Measurements from ENCODE around the gene EMID1. TPM values are rescaled to one million over a fixed set of nuclear protein-coding genes. Genes with fewer than 3 reads are reported as not detected.

EMID1 gene
- total RNA-seq, 2 donors from 2014 or later: 0.14 TPM; not detected in 1

- H3K27ac Mint-ChIP-seq: no peak overlapping the region
- no peak for ATAC-seq (replicated peaks in 1 of 2)
- no peaks in the 10 kb centered on the region for H3K4me1 Mint-ChIP-seq (ENCODE audit: low read depth)
Observed at GRCh38 chr22:29257751-29258181, 52.1 kb downstream of the EMID1 start.

GRCh38 chr22:29258407-29259252, 52.9 kb downstream of the EMID1 start:
- ATAC-seq (replicated peaks in 1 of 2): no peak
- H3K4me1 Mint-ChIP-seq (ENCODE audit: low read depth): no peaks in the 10 kb centered on the region
- no peaks in the 10 kb centered on the region for H3K9me3 Mint-ChIP-seq
- no peak overlapping the region for H3K4me3 Mint-ChIP-seq
- no peaks in the 10 kb centered on the region for H3K36me3 Mint-ChIP-seq (ENCODE audit: insufficient read depth in 2 of 2)
- no peak for DNase-seq
- no peak overlapping the region for H3K27ac Mint-ChIP-seq
- no peaks in the 10 kb centered on the region for H3K27me3 Mint-ChIP-seq (ENCODE audit: low read depth)

More at GRCh38 chr22:29257751-29258181, 52.1 kb downstream of the EMID1 start:
- no peak overlapping the region for H3K4me3 Mint-ChIP-seq
- no peak for DNase-seq
- no peaks in the 10 kb centered on the region for H3K9me3 Mint-ChIP-seq
- H3K27me3 Mint-ChIP-seq (ENCODE audit: low read depth): peaks cover under 1% of the 10 kb centered on the region
- no peaks in the 10 kb centered on the region for H3K36me3 Mint-ChIP-seq (ENCODE audit: insufficient read depth in 2 of 2)

- DNase-seq (no peak), ATAC-seq (replicated peaks in 1 of 2) (no peak)
- no peak overlapping the region for H3K27ac Mint-ChIP-seq
- H3K27me3 Mint-ChIP-seq (ENCODE audit: low read depth): no peaks in the 10 kb centered on the region
- no peak overlapping the region for H3K4me3 Mint-ChIP-seq
- no peaks in the 10 kb centered on the region for H3K36me3 Mint-ChIP-seq (ENCODE audit: insufficient read depth in 2 of 2)
- no peaks in the 10 kb centered on the region for H3K9me3 Mint-ChIP-seq
- H3K4me1 Mint-ChIP-seq (ENCODE audit: low read depth): no peaks in the 10 kb centered on the region
Observed at GRCh38 chr22:29259253-29259899, 53.7 kb downstream of the EMID1 start.

- no peak for DNase-seq
- H3K27me3 Mint-ChIP-seq (ENCODE audit: low read depth): no peaks in the 10 kb centered on the region
- H3K27ac Mint-ChIP-seq: no peak overlapping the region
- no peaks in the 10 kb centered on the region for H3K9me3 Mint-ChIP-seq
- H3K4me3 Mint-ChIP-seq: no peak overlapping the region
- no peaks in the 10 kb centered on the region for H3K4me1 Mint-ChIP-seq (ENCODE audit: low read depth)
- no peaks in the 10 kb centered on the region for H3K36me3 Mint-ChIP-seq (ENCODE audit: insufficient read depth in 2 of 2)
- no peak for ATAC-seq (replicated peaks in 1 of 2)
Observed at GRCh38 chr22:29260031-29260560, 54.4 kb downstream of the EMID1 start.

GRCh38 chr22:29260601-29261315, 55.1 kb downstream of the EMID1 start:
- Mint-ChIP-seq H3K9me3 (no peaks in the 10 kb centered on the region), H3K4me1 (ENCODE audit: low read depth) (no peaks in the 10 kb centered on the region)
- DNase-seq: no peak

GRCh38 chr22:29263791-29264276, 58.1 kb downstream of the EMID1 start:
- peaks cover 3 to 5% of the 10 kb centered on the region in 2 donors for H3K36me3 Mint-ChIP-seq (ENCODE audit: insufficient read depth in 2 of 2)
- H3K4me1 Mint-ChIP-seq (ENCODE audit: low read depth): peaks cover 14% of the 10 kb centered on the region
- H3K27ac Mint-ChIP-seq: no peak overlapping the region
- DNase-seq: no peak
- no peaks in the 10 kb centered on the region for H3K9me3 Mint-ChIP-seq
- no peak for ATAC-seq (replicated peaks in 1 of 2)
- H3K4me3 Mint-ChIP-seq: no peak overlapping the region
- H3K27me3 Mint-ChIP-seq (ENCODE audit: low read depth): no peaks in the 10 kb centered on the region

More at GRCh38 chr22:29260601-29261315, 55.1 kb downstream of the EMID1 start:
- no peaks in the 10 kb centered on the region for H3K27me3 Mint-ChIP-seq (ENCODE audit: low read depth)
- no peak overlapping the region for H3K27ac Mint-ChIP-seq
- ATAC-seq (replicated peaks in 1 of 2): peak in 1 of 2 donors; percentile 23
- no peak overlapping the region for H3K4me3 Mint-ChIP-seq
- no peaks in the 10 kb centered on the region for H3K36me3 Mint-ChIP-seq (ENCODE audit: insufficient read depth in 2 of 2)

GRCh38 chr22:29265305-29265704, 59.6 kb downstream of the EMID1 start:
- Mint-ChIP-seq H3K4me3 (no peak overlapping the region), H3K27ac (no peak overlapping the region), H3K4me1 (ENCODE audit: low read depth) (peaks cover 27% of the 10 kb centered on the region), H3K9me3 (no peaks in the 10 kb centered on the region), H3K27me3 (ENCODE audit: low read depth) (no peaks in the 10 kb centered on the region), H3K36me3 (ENCODE audit: insufficient read depth in 2 of 2) (peaks cover 8 to 10% of the 10 kb centered on the region in 2 donors)
- no peak for DNase-seq
- no peak for ATAC-seq (replicated peaks in 1 of 2)

GRCh38 chr22:29265929-29266328, 60.2 kb downstream of the EMID1 start:
- Mint-ChIP-seq H3K27ac (peak overlapping the region; percentile 70), H3K4me1 (ENCODE audit: low read depth) (peaks cover 33% of the 10 kb centered on the region), H3K4me3 (peak overlapping the region in 1 of 2 donors; percentile 98), H3K27me3 (ENCODE audit: low read depth) (no peaks in the 10 kb centered on the region), H3K36me3 (ENCODE audit: insufficient read depth in 2 of 2) (peaks cover 13 to 15% of the 10 kb centered on the region in 2 donors), H3K9me3 (no peaks in the 10 kb centered on the region)
- DNase-seq (no peak), ATAC-seq (replicated peaks in 1 of 2) (no peak)

GRCh38 chr22:29266564-29267461, 61.1 kb downstream of the EMID1 start:
- Mint-ChIP-seq H3K27ac (peak overlapping the region; percentile 93), H3K9me3 (no peaks in the 10 kb centered on the region), H3K36me3 (ENCODE audit: insufficient read depth in 2 of 2) (peaks cover 13 to 20% of the 10 kb centered on the region in 2 donors), H3K4me1 (ENCODE audit: low read depth) (peaks cover 42% of the 10 kb centered on the region), H3K4me3 (peak overlapping the region; percentile 81 to 98), H3K27me3 (ENCODE audit: low read depth) (no peaks in the 10 kb centered on the region)
- no peak for DNase-seq
- ATAC-seq (replicated peaks in 1 of 2): no peak

GRCh38 chr22:29267462-29267857, 61.8 kb downstream of the EMID1 start:
- DNase-seq (no peak), ATAC-seq (replicated peaks in 1 of 2) (no peak)
- Mint-ChIP-seq H3K4me1 (ENCODE audit: low read depth) (peaks cover 48% of the 10 kb centered on the region), H3K9me3 (no peaks in the 10 kb centered on the region), H3K27me3 (ENCODE audit: low read depth) (no peaks in the 10 kb centered on the region), H3K27ac (peak overlapping the region; percentile 93), H3K4me3 (peak overlapping the region; percentile 81 to 98), H3K36me3 (ENCODE audit: insufficient read depth in 2 of 2) (peaks cover 13 to 26% of the 10 kb centered on the region in 2 donors)

GRCh38 chr22:29267858-29268510, 62.3 kb downstream of the EMID1 start, which contains the start of the genes EWSR1 and RHBDD3:
Gene EWSR1 (plus strand): TSS chr22:29268268. CDS start chr22:29268337, 69 bp downstream.
Gene RHBDD3 (minus strand): TSS chr22:29267981. CDS start chr22:29265626, 2,355 bp downstream.
- Mint-ChIP-seq H3K4me1 (ENCODE audit: low read depth) (peaks cover 54% of the 10 kb centered on the region), H3K9me3 (no peaks in the 10 kb centered on the region), H3K36me3 (ENCODE audit: insufficient read depth in 2 of 2) (peaks cover 13 to 28% of the 10 kb centered on the region in 2 donors), H3K27ac (peak within 1 kb of the TSS; percentile 98), H3K4me3 (peak within 1 kb of the TSS; percentile 81 to 98), H3K27me3 (ENCODE audit: low read depth) (no peaks in the 10 kb centered on the region)
- DNase-seq (peak; percentile 96 to 99), ATAC-seq (replicated peaks in 1 of 2) (peak; percentile 92 to 93)
